Measurements from ENCODE around the gene MAMDC2. TPM values are rescaled to one million over a fixed set of nuclear protein-coding genes. Genes with fewer than 3 reads are reported as not detected.
A peak's percentile ranks its signal among the peaks of the same experiment; 100 is the strongest.

Gene MAMDC2
- total RNA-seq, 4 donors from 2014 or later, result 96.5 to 192 (median 140) TPM

DNA sequence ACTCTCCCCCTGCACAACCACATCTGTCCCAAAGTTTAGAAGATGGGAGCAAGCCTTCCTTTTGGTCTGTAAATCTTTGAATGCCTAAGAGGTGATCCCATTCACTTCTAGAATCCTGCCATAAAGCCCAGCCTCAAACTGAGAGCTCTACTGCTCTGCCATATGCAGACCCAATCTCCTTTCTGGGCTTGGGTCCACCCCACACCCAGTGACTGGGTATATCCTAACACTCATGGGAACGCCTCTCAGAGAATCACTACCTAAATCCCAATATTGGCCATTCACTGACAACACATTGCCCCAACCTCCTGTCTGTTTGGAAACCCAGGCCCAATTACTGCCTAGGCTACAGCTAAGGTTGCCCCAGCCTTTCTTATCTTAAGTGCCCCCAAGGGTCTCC, 90.7 kb downstream of the MAMDC2 start:
- Histone ChIP-seq H3K4me1 (peaks cover 5 to 61% (median 8%) of the 10 kb centered on the region in 3 donors), H3K27me3 (no peaks in the 10 kb centered on the region), H3K4me3 (no peak overlapping the region), H3K27ac (peak overlapping the region; percentile 31 to 62 (median 56)), H3K9me3 (no peaks in the 10 kb centered on the region), H3K36me3 (peaks cover 2 to 90% of the 10 kb centered on the region in 2 donors)
- TF ChIP-seq EP300 (IDR thresholded peaks at IDR 0.05), result no peak
- no CpG with 5 or more reads among the region's 1 CpG for WGBS, 2 donors (ENCODE audit: low coverage in 1 of 2)
- no peak for ATAC-seq

DNA sequence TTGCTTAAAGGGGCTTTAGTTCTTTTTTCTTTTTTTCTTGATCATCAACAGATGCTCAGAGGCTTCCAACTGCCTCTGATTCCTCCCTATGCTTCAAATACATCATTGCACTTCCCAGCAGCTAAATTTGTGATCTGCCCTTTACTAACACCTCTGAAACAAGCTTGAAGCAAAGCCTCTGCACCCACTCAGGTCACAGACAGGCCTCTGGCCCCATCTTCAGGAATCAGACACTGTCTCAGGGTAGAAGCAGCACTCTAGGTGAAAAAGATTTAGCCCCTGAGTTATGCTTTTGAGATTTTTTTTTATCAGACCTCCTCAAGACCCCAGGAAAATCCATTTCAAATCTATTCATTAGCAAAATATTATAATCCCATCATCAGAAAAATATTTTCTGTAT, 91.5 kb downstream of the MAMDC2 start:
- H3K27me3 ChIP-seq, result no peaks in the 10 kb centered on the region
- no peak for ATAC-seq
- peaks cover 5 to 52% (median 8%) of the 10 kb centered on the region in 3 donors for H3K4me1 ChIP-seq
- peak overlapping the region in 3 of 4 donors; percentile 31 to 62 (median 62) for H3K27ac ChIP-seq
- TF ChIP-seq POLR2AphosphoS5 (IDR thresholded peaks at IDR 0.05), result no peak
- TF ChIP-seq, protein P1, sequence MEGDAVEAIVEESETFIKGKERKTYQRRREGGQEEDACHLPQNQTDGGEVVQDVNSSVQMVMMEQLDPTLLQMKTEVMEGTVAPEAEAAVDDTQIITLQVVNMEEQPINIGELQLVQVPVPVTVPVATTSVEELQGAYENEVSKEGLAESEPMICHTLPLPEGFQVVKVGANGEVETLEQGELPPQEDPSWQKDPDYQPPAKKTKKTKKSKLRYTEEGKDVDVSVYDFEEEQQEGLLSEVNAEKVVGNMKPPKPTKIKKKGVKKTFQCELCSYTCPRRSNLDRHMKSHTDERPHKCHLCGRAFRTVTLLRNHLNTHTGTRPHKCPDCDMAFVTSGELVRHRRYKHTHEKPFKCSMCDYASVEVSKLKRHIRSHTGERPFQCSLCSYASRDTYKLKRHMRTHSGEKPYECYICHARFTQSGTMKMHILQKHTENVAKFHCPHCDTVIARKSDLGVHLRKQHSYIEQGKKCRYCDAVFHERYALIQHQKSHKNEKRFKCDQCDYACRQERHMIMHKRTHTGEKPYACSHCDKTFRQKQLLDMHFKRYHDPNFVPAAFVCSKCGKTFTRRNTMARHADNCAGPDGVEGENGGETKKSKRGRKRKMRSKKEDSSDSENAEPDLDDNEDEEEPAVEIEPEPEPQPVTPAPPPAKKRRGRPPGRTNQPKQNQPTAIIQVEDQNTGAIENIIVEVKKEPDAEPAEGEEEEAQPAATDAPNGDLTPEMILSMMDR (IDR thresholded peaks at IDR 0.05), result no peak
- TF ChIP-seq POLR2A (IDR thresholded peaks at IDR 0.05), result no peak
- TF ChIP-seq EP300 (IDR thresholded peaks at IDR 0.05), result no peak
- no peaks in the 10 kb centered on the region for H3K9me3 ChIP-seq
- H3K4me3 ChIP-seq, result no peak overlapping the region
- H3K36me3 ChIP-seq, result peaks cover 5 to 87% of the 10 kb centered on the region in 2 donors

DNA sequence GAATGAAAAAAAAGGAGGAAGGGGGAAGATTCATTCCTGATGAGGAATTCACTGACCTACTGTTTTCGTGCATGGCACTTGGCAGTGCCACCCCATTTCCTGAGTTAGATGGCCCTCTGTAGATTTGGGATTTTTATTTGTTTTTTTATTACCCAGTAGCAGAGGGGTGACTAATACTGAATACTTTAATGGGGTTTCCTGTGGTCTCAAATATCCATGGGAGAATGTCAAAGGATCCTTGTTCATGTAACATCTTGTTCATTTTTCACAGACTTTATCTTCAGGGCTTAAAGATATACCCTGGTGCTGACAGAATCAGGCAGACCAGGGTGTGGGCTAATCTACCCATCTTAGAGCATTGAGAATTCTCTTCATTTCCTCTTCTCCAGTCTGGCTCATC, 93.0 kb downstream of the MAMDC2 start:
- 7 to 20% methylated on average over 1 of the region's 1 CpG for WGBS, 2 donors (ENCODE audit: low coverage in 1 of 2)
- H3K4me1 ChIP-seq, result peaks cover 5 to 45% (median 8%) of the 10 kb centered on the region in 3 donors
- H3K9me3 ChIP-seq, result no peaks in the 10 kb centered on the region
- peaks cover 9 to 87% of the 10 kb centered on the region in 2 donors for H3K36me3 ChIP-seq
- TF ChIP-seq POLR2AphosphoS5 (IDR thresholded peaks at IDR 0.05), result no peak
- TF ChIP-seq EP300 (IDR thresholded peaks at IDR 0.05), result no peak
- no peak for TF ChIP-seq POLR2A (IDR thresholded peaks at IDR 0.05)
- TF ChIP-seq, protein P1 (IDR thresholded peaks at IDR 0.05), result no peak
- ATAC-seq, result no peak
- no peaks in the 10 kb centered on the region for H3K27me3 ChIP-seq
- H3K4me3 ChIP-seq, result no peak overlapping the region
- peak overlapping the region in 1 of 4 donors; percentile 7 for H3K27ac ChIP-seq

DNA sequence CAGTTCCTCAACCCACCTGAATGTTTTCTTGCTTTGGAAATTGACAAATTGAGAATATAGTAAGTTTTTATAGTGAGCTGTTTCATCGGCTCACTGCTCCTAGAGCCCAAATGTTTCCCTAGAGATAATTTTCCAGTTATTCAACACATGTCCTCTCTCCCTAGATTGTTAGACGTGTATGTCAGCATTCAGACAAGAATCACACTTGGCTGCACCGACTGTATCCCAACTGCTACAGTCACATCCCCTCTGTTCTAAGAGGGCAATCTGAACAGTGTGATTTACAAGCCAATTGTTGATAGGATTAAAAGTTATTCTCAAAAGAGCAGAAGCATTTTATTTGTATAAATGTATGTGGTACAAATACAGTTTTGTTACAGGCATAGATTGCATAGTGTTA, 93.9 kb downstream of the MAMDC2 start:
- TF ChIP-seq POLR2AphosphoS5 (IDR thresholded peaks at IDR 0.05), result no peak
- no peak for TF ChIP-seq POLR2A (IDR thresholded peaks at IDR 0.05)
- TF ChIP-seq EP300 (IDR thresholded peaks at IDR 0.05), result no peak
- TF ChIP-seq, protein P1 (IDR thresholded peaks at IDR 0.05), result no peak
- WGBS, 2 donors (ENCODE audit: low coverage in 1 of 2), result 38 to 68% methylated on average over 3 of the region's 3 CpGs
- ATAC-seq, result no peak
- no peaks in the 10 kb centered on the region for H3K27me3 ChIP-seq
- H3K4me3 ChIP-seq, result no peak overlapping the region
- no peaks in the 10 kb centered on the region for H3K9me3 ChIP-seq
- no peak overlapping the region for H3K27ac ChIP-seq
- H3K36me3 ChIP-seq, result peaks cover 9 to 87% of the 10 kb centered on the region in 2 donors
- peaks cover 5 to 48% (median 8%) of the 10 kb centered on the region in 3 donors for H3K4me1 ChIP-seq

DNA sequence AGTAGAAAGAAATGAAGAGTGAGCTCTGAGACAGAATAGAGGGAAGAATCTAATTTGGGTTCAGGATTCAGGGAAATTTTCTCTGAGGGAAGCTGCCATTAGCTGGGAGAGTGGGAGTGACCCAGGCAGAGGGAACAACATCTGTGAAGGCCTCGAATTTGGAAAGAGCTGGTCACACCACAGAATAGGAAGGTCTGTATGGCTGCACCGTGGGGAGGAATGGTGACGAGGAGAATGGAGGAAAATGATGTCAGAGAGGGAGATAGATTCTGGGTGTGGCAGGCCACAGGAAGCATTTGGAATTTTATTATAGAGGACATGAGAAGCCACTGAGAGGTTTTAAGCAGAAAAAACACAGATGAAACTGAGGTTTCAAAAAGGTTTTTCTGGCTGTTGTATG, 98.5 kb downstream of the MAMDC2 start:
- Histone ChIP-seq H3K36me3 (peaks cover 25 to 89% of the 10 kb centered on the region in 2 donors), H3K27ac (peak overlapping the region in 3 of 4 donors; percentile 14 to 35 (median 30)), H3K4me1 (peaks cover 0 to 36% (median 5%) of the 10 kb centered on the region in 3 donors), H3K4me3 (no peak overlapping the region), H3K9me3 (no peaks in the 10 kb centered on the region), H3K27me3 (no peaks in the 10 kb centered on the region)
- no peak for ATAC-seq
- no peak for TF ChIP-seq POLR2AphosphoS5 (IDR thresholded peaks at IDR 0.05)
- no peak for TF ChIP-seq EP300 (IDR thresholded peaks at IDR 0.05)
- WGBS, 2 donors (ENCODE audit: low coverage in 1 of 2), result 54% methylated on average over 3 of the region's 3 CpGs; no CpG with 5 or more reads in 1 of the 2 donors

DNA sequence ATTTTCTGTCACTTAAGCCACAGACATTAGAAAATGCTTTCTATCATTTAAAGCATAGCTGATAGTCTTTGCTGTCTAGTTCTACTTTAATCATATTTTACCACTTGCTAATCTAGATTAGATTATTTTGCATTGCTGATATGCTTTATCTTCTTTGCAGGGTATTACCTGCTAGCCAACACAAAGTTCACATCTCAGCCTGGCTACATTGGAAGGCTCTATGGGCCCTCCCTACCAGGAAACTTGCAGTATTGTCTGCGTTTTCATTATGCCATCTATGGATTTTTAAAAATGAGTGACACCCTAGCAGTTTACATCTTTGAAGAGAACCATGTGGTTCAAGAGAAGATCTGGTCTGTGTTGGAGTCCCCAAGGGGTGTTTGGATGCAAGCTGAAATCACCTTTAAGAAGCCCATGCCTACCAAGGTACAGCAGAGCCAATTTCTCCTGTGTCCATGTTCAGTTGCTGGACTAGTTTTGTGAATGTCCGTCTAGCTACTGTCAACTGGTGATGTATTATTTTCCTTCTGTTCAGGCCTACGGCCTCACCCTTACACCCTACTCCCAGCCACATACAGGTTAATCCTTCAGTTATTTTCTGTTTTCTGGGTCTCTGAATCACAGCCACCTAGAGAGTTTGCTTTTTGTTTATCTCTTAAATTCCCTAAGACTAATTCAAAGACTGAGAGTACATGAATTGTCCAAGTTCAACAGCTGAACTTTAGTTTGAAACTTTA, 99.9 kb downstream of the MAMDC2 start:
- 40 to 47% methylated on average over 3 of the region's 3 CpGs for WGBS, 2 donors (ENCODE audit: low coverage in 1 of 2)
- peak overlapping the region in 2 of 4 donors; percentile 4 to 6 for H3K27ac ChIP-seq
- ATAC-seq, result no peak

More for the DNA sequence above, 99.9 kb downstream of the MAMDC2 start:
- no peaks in the 10 kb centered on the region for H3K27me3 ChIP-seq
- H3K36me3 ChIP-seq, result peaks cover 25 to 87% of the 10 kb centered on the region in 2 donors
- no peak overlapping the region for H3K4me3 ChIP-seq
- TF ChIP-seq, protein P1 (IDR thresholded peaks at IDR 0.05), result no peak
- TF ChIP-seq EP300 (IDR thresholded peaks at IDR 0.05) (no peak), POLR2A (IDR thresholded peaks at IDR 0.05) (no peak), POLR2AphosphoS5 (IDR thresholded peaks at IDR 0.05) (no peak)
- H3K9me3 ChIP-seq, result no peaks in the 10 kb centered on the region
- peaks cover 0 to 23% (median 5%) of the 10 kb centered on the region in 3 donors for H3K4me1 ChIP-seq

All from gastroesophageal sphincter (tissue), 4 donors.